GM12878 (cell line): ENCODE data around the gene ZNF366. TPM values are rescaled to one million over a fixed set of nuclear protein-coding genes. Genes with fewer than 3 reads are reported as not detected.

ENCODE experiments used
- ATAC-seq: fragments of 200-7000 bp; cut with Tn5 transposase; 3 replicates; pipeline ENCODE4 v1.9.1; 2020; ENCODE audit warnings: mild to moderate bottlenecking, moderate library complexity
- BruUV-seq: library from RNA; stranded (reverse); fragments of 400-500 nt; replicated peaks from 2 replicates; lab custom pipeline; 2021; lab: Mats Ljungman, UMichigan
- CTCF ChIA-PET: fragments of 300-600 bp; sonication (Branson Sonifier 250); formaldehyde crosslinking; extraction: SDS; loops from one replicate; lab custom pipeline; 2021; ENCODE audit warnings: inconsistent platforms; lab: Yijun Ruan, JAX
- POLR2A ChIA-PET: fragments of 350-600 bp; formaldehyde crosslinking; extraction: SDS; loops from one replicate; lab custom pipeline; 2021; ENCODE audit warnings: inconsistent platforms; lab: Charles Lee
- RAD21 ChIA-PET: fragments of 300-600 bp; sonication (Branson Sonifier 250); formaldehyde crosslinking; loops from one replicate; lab custom pipeline; 2023; ENCODE audit warnings: antibody characterized with exemption; ENCODE audit not compliant: unreplicated experiment; lab: Charles Lee
- SMC1A ChIA-PET: fragments of 300-600 bp; sonication (Branson Sonifier 250); formaldehyde crosslinking; loops from one replicate; lab custom pipeline; 2023; ENCODE audit not compliant: unreplicated experiment, uncharacterized antibody; lab: Charles Lee
- DNase-seq: peaks from one replicate; pipeline ENCODE4 v3.0.0-alpha.2; 2011; ENCODE audit warnings: low read depth, low spot score
- FAIRE-seq: peaks from 3 replicates; lab custom pipeline; 2011; peaks lifted over from hg19 to GRCh38; lab: Jason Lieb, UNC
- H2AFZ ChIP-seq: 2 replicates; pipeline ENCODE4 v1.6.0; 2011; ENCODE audit warnings: low read depth, low read length, control low read depth; ENCODE audit not compliant: control insufficient read depth
- H3K27ac ChIP-seq: 2 replicates; pipeline ENCODE4 v1.5.1; 2011; ENCODE audit warnings: control low read depth; ENCODE audit not compliant: control insufficient read depth, insufficient read depth
- H3K27me3 ChIP-seq, 2 experiments: replicated peaks in 1 of 2; 2 replicates each; pipeline versions ENCODE4 v1.6.0 to v1.6.1; 2011; ENCODE audit warnings: low read length in 1 of 2; ENCODE audit not compliant: control insufficient read depth in 2 of 2, insufficient read depth in 2 of 2
- H3K36me3 ChIP-seq, 2 experiments: 2 replicates each; pipeline ENCODE4 v1.5.1; 2011; ENCODE audit warnings: low read length in 1 of 2; ENCODE audit not compliant: control insufficient read depth in 2 of 2, insufficient read depth in 2 of 2
- H3K4me1 ChIP-seq: 2 replicates; pipeline ENCODE4 v1.6.1; 2011; ENCODE audit warnings: mild to moderate bottlenecking, low read length, moderate library complexity, mixed read lengths; ENCODE audit not compliant: control insufficient read depth, insufficient read depth
- H3K4me2 ChIP-seq: 2 replicates; pipeline ENCODE4 v1.6.0; 2011; ENCODE audit warnings: control low read depth; ENCODE audit not compliant: control insufficient read depth, insufficient read depth
- H3K4me3 ChIP-seq: fragments of 200-600 bp; sonication (generic); 2 replicates; pipeline ENCODE4 v1.5.1; 2016
- H3K79me2 ChIP-seq: 2 replicates; pipeline ENCODE4 v1.6.0; 2011; ENCODE audit warnings: low read length; ENCODE audit not compliant: control insufficient read depth, insufficient read depth
- H3K9ac ChIP-seq: 2 replicates; pipeline ENCODE4 v1.8.0; 2011; ENCODE audit warnings: low read length, control low read depth, mixed read lengths; ENCODE audit not compliant: control insufficient read depth, insufficient read depth
- H3K9me3 ChIP-seq: replicated peaks from 3 replicates; pipeline ENCODE4 v1.5.1; 2011; ENCODE audit warnings: mild to moderate bottlenecking, low read length; ENCODE audit not compliant: control insufficient read depth, insufficient read depth
- H4K20me1 ChIP-seq: 2 replicates; pipeline ENCODE4 v1.6.0; 2011; ENCODE audit not compliant: control insufficient read depth, insufficient read depth
- FOS ChIP-seq: IDR thresholded peaks from 3 replicates; pipeline ENCODE4 v1.6.1; 2011; ENCODE audit warnings: borderline replicate concordance; ENCODE audit not compliant: insufficient read length; ENCODE audit errors: extremely low read depth
- HSF1 ChIP-seq: fragments of 150-350 bp; IDR thresholded peaks from 2 replicates; pipeline ENCODE4 v1.6.1; 2014; ENCODE audit warnings: mild to moderate bottlenecking, low read depth, low read length
- IRF5 ChIP-seq: fragments of 450-650 bp; IDR thresholded peaks from 2 replicates; pipeline ENCODE4 v1.6.1; 2017; ENCODE audit warnings: borderline replicate concordance
- LARP7 ChIP-seq: fragments of 450-650 bp; IDR thresholded peaks from 2 replicates; pipeline ENCODE4 v1.6.1; 2017; ENCODE audit warnings: mild to moderate bottlenecking
- RAD51 ChIP-seq: fragments of 450-650 bp; IDR thresholded peaks from 2 replicates; pipeline ENCODE4 v1.6.1; 2016; ENCODE audit warnings: moderate library complexity, mild to moderate bottlenecking, inconsistent platforms
- SP1 ChIP-seq: IDR thresholded peaks from one replicate; pipeline ENCODE4 v1.6.1; 2011; ENCODE audit warnings: low read depth, low read length
- TCF3 ChIP-seq: IDR thresholded peaks from 2 replicates; pipeline ENCODE4 v1.6.1; 2012; ENCODE audit warnings: low read depth, mild to moderate bottlenecking, low read length, borderline replicate concordance; ENCODE audit not compliant: insufficient read depth
- WGBS: methylation state at CpG from one replicate; pipeline ENCODE4 v1.1.6; 2016; ENCODE audit warnings: low lambda C conversion rate; ENCODE audit not compliant: insufficient replicate concordance, insufficient coverage; ENCODE audit errors: missing lambda C conversion rate; 5-methylcytosine and 5-hydroxymethylcytosine counted together
- in situ Hi-C: fragments of 300-500 bp; cut with MboI; formaldehyde crosslinking; loops from 9 replicates; pipeline ENCODE4 v1.14.3; 2018; ENCODE audit warnings: mixed read lengths
- intact Hi-C: fragments of 100-400 bp; cut with micrococcal nuclease; formaldehyde crosslinking; loops from one replicate; pipeline ENCODE4 v1.14.2; 2022; ENCODE audit not compliant: unreplicated experiment
- polyA plus RNA-seq, 11 experiments: library from polyadenylated mRNA; depleted of rRNA in 4 of 11; unstranded in 6 of 11; stranded (reverse) in 5 of 11; fragments of >200 nt; fragmentation: Nextera tagmentation in 4 of 11; fragmentation: Illumina TruSeq in 1 of 11; extraction: Ambion mirVana in 4 of 11; extraction: Trizol in 1 of 11; gene quantifications; 1 replicate in 1 of 11; 2 replicates in 10 of 11; pipeline versions ENCODE4 v1.2.1 to v1.2.3, GENCODE V29; 2011 to 2016; ENCODE audit warnings: inconsistent platforms in 2 of 11, missing spikeins in 2 of 11, low read depth in 1 of 11
- total RNA-seq, 4 experiments: library from RNA; depleted of rRNA in 3 of 4; stranded (reverse); fragments of >200 nt in 3 of 4; fragmentation: Illumina TruSeq in 1 of 4; extraction: Trizol in 1 of 4; gene quantifications; 2 replicates each; pipeline versions ENCODE4 v1.2.1 to v1.2.3, GENCODE V29; 2013 to 2021

ZNF366 gene
- total and polyA plus RNA-seq, 10 of the 15 experiments (the other 5 are each of a cell fraction or from before 2014, with no cell fraction given) = 0.01 to 0.18 (median 0.04) TPM; not detected in 6

- peaks cover 29% of the 10 kb centered on the region for H3K4me1 ChIP-seq
- WGBS = 52% methylated on average over 5 of the region's 5 CpGs
- peaks cover 11% of the 10 kb centered on the region for H3K9me3 ChIP-seq
- SMC1A ChIA-PET = interaction anchor here (0.8 to 1.4 kb wide), 5 partner anchors 8 to 121 kb away, joined by 3 to 6 read pairs (median 3); partner anchors contain the start of gene ZNF366
- no peaks in the 10 kb centered on the region for H3K79me2 ChIP-seq
- intact Hi-C loops (no loop called here), in situ Hi-C loops (loop anchor here (10.0 kb wide), 1 partner anchor 140 kb away; no protein-coding TSS in a partner anchor)
- no peak overlapping the region for H3K4me3 ChIP-seq
- H3K27ac ChIP-seq = no peak overlapping the region
- no TSS peak for BruUV-seq
- ATAC-seq (no peak), FAIRE-seq (no peak), DNase-seq (no peak)
- no peaks in the 10 kb centered on the region for H3K36me3 ChIP-seq
- TF ChIP-seq SP1 = no peak
- no peak for TF ChIP-seq TCF3
- no peak for TF ChIP-seq IRF5
- TF ChIP-seq RAD51 = no peak
- no peak for TF ChIP-seq HSF1
- no peak for TF ChIP-seq LARP7
- TF ChIP-seq FOS = no peak
- H3K4me2 ChIP-seq = no peak overlapping the region
- POLR2A ChIA-PET = no interaction called here
- RAD21 ChIA-PET = interaction anchor here (0.8 to 1.0 kb wide), 2 partner anchors 11 to 149 kb away, joined by 3 read pairs; no protein-coding TSS in a partner anchor
- no peaks in the 10 kb centered on the region for H3K27me3 ChIP-seq
- CTCF ChIA-PET = interaction anchor here (0.7 to 4.4 kb wide), 2 partner anchors 8 to 173 kb away, joined by 3 to 24 read pairs; no protein-coding TSS in a partner anchor
- no peaks in the 10 kb centered on the region for H4K20me1 ChIP-seq
- H2AFZ ChIP-seq = no peak overlapping the region
- H3K9ac ChIP-seq = no peak overlapping the region
These were observed 8.0 kb upstream of the ZNF366 start for GRCh38 chr5:72515211-72515610.
